Measurements from ENCODE around the gene BMP6.

Gene BMP6

GRCh38 chr6:7723041-7723447, 2.9 kb upstream of the BMP6 start:
- H3K4me1 ChIP-seq (ENCODE audit: control insufficient read depth, insufficient read depth, low read length), result no peaks in the 10 kb centered on the region
- H3K27me3 ChIP-seq (ENCODE audit: control insufficient read depth, insufficient read depth, low read length), result peaks cover 53% of the 10 kb centered on the region

GRCh38 chr6:7723554-7723953, 2.3 kb upstream of the BMP6 start:
- no peaks in the 10 kb centered on the region for H3K4me1 ChIP-seq (ENCODE audit: control insufficient read depth, insufficient read depth, low read length)
- H3K9me3 ChIP-seq (ENCODE audit: control insufficient read depth, insufficient read depth, low read length), result no peaks in the 10 kb centered on the region
- H3K4me3 ChIP-seq (ENCODE audit: low read depth, low read length), result no peak overlapping the region
- H3K36me3 ChIP-seq (ENCODE audit: control insufficient read depth, insufficient read depth, low read length), result no peaks in the 10 kb centered on the region
- no peak overlapping the region for H3K9ac ChIP-seq (ENCODE audit: low read depth, low read length)
- H3K27me3 ChIP-seq (ENCODE audit: control insufficient read depth, insufficient read depth, low read length), result peaks cover 58% of the 10 kb centered on the region

More at GRCh38 chr6:7723041-7723447, 2.9 kb upstream of the BMP6 start:
- Histone ChIP-seq H3K9me3 (ENCODE audit: control insufficient read depth, insufficient read depth, low read length) (no peaks in the 10 kb centered on the region), H3K36me3 (ENCODE audit: control insufficient read depth, insufficient read depth, low read length) (no peaks in the 10 kb centered on the region), H3K4me3 (ENCODE audit: low read depth, low read length) (no peak overlapping the region), H3K9ac (ENCODE audit: low read depth, low read length) (no peak overlapping the region)

GRCh38 chr6:7725412-7725811, 487 bp upstream of the BMP6 start:
- H3K4me3 ChIP-seq (ENCODE audit: low read depth, low read length), result peak overlapping the region; percentile 70
- H3K9me3 ChIP-seq (ENCODE audit: control insufficient read depth, insufficient read depth, low read length), result no peaks in the 10 kb centered on the region
- no peaks in the 10 kb centered on the region for H3K36me3 ChIP-seq (ENCODE audit: control insufficient read depth, insufficient read depth, low read length)
- no peak overlapping the region for H3K9ac ChIP-seq (ENCODE audit: low read depth, low read length)
- H3K4me1 ChIP-seq (ENCODE audit: control insufficient read depth, insufficient read depth, low read length), result peaks cover 8% of the 10 kb centered on the region
- peaks cover 76% of the 10 kb centered on the region for H3K27me3 ChIP-seq (ENCODE audit: control insufficient read depth, insufficient read depth, low read length)

- Histone ChIP-seq H3K36me3 (ENCODE audit: control insufficient read depth, insufficient read depth, low read length) (no peaks in the 10 kb centered on the region), H3K4me1 (ENCODE audit: control insufficient read depth, insufficient read depth, low read length) (peaks cover 8% of the 10 kb centered on the region), H3K9ac (ENCODE audit: low read depth, low read length) (no peak overlapping the region), H3K4me3 (ENCODE audit: low read depth, low read length) (peak overlapping the region; percentile 70), H3K27me3 (ENCODE audit: control insufficient read depth, insufficient read depth, low read length) (peaks cover 81% of the 10 kb centered on the region), H3K9me3 (ENCODE audit: control insufficient read depth, insufficient read depth, low read length) (no peaks in the 10 kb centered on the region)
Observed at GRCh38 chr6:7726416-7727085, 652 bp downstream of the BMP6 start.

DNA sequence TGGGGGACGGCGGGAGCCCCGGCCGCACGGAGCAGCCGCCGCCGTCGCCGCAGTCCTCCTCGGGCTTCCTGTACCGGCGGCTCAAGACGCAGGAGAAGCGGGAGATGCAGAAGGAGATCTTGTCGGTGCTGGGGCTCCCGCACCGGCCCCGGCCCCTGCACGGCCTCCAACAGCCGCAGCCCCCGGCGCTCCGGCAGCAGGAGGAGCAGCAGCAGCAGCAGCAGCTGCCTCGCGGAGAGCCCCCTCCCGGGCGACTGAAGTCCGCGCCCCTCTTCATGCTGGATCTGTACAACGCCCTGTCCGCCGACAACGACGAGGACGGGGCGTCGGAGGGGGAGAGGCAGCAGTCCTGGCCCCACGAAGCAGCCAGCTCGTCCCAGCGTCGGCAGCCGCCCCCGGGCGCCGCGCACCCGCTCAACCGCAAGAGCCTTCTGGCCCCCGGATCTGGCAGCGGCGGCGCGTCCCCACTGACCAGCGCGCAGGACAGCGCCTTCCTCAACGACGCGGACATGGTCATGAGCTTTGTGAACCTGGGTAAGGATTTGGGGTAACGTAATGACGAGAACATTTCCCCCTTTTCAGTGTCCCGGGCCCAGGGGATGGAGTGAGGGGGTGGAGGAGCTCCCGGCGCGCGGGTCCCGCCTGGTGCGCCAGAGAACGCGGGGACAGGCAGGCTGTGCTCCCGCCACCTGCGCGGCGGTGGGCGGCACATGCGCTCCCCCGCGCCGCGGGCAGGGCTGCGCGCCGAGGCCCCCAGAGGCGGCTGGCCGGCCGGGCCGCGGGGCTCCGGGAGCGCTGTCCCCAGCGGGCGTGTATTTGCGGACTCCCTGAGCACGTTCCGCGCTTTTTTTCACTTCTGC, 1.4 kb downstream of the BMP6 start:
- no peaks in the 10 kb centered on the region for H3K36me3 ChIP-seq (ENCODE audit: control insufficient read depth, insufficient read depth, low read length)
- H3K4me3 ChIP-seq (ENCODE audit: low read depth, low read length), result peak overlapping the region; percentile 56
- no peaks in the 10 kb centered on the region for H3K9me3 ChIP-seq (ENCODE audit: control insufficient read depth, insufficient read depth, low read length)
- peaks cover 81% of the 10 kb centered on the region for H3K27me3 ChIP-seq (ENCODE audit: control insufficient read depth, insufficient read depth, low read length)
- H3K9ac ChIP-seq (ENCODE audit: low read depth, low read length), result no peak overlapping the region
- peaks cover 14% of the 10 kb centered on the region for H3K4me1 ChIP-seq (ENCODE audit: control insufficient read depth, insufficient read depth, low read length)

DNA sequence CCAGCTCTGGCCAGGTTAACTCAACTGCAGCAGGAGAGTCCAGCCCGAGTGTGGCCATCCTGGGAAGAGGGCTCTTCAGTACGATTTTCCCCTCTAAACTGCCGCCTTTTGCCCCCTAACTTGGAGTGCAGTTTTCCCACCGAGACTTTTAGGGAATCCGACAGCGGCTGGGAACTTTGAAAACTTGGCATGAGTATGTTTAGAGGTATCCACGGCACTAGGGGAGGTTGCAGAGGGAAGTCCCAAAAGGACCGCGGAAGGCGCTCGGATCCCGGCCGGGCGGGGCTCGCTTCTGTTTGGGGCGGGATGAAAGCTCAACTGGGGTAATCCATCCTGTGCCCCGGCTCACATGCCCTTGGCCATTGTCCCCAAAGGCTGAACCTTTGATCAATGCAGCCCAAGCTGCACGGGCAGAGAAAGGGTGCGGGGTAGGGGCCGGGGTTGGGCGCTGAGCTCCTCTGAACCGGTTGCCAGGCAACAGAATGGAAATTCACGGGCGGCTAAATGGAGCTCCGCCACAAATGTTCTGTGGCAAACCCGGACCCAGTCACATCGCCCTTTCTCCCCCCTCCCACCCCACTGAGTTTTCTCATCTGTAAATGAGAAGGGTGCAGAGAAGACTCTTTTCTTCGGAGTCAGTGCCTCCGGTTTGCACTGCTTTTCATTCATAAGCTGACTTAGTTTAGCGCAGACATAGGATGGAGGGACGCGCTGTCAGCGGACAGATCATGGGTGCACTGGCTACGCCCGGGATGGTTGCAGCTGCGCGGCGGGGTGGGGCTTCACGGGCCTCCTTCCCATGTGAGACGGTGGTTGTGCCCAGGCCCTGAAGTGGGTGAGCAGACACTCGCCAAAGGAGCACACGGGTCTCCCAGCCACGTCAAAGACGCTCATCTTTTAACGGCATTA, 2.3 kb downstream of the BMP6 start:
- Histone ChIP-seq H3K4me1 (ENCODE audit: control insufficient read depth, insufficient read depth, low read length) (peaks cover 15% of the 10 kb centered on the region), H3K27me3 (ENCODE audit: control insufficient read depth, insufficient read depth, low read length) (peaks cover 74% of the 10 kb centered on the region), H3K36me3 (ENCODE audit: control insufficient read depth, insufficient read depth, low read length) (no peaks in the 10 kb centered on the region), H3K4me3 (ENCODE audit: low read depth, low read length) (peak overlapping the region; percentile 56), H3K9ac (ENCODE audit: low read depth, low read length) (no peak overlapping the region), H3K9me3 (ENCODE audit: control insufficient read depth, insufficient read depth, low read length) (no peaks in the 10 kb centered on the region)

DNA sequence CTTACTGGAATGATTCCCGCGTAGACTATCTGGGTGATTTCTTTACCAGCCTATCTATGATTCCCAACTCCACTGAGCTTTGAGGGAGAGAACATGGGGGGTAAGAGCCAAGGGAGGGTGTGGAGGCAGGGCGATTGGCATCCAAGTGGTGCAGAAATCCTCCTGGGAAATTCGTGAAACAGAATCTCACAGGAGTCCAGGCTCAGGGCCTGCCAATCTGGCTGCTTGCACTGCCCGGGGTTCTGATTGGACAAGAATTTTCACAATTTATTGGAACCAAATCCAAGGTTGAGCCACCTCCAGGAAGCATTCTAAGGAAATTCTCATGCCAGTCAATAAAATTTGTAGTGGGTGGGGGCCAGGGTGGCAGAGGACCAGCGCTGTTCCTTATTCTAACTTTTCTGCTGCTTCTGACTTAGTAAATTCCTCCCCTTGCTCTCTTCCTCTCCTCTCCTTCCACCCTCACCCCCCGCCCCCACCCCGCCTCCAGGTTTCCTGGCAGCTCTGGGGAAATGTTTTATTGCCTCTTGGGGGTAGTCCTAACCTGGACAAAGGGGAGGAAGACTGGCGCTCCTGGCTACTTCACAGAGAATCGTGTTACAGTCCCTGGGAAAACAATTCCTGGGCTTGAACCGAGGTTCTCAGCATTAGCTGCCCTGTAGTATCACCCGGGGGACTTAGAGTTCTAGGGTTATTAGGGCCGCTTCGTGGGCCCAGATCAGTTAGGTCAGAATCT, 3.1 kb downstream of the BMP6 start:
- H3K36me3 ChIP-seq (ENCODE audit: control insufficient read depth, insufficient read depth, low read length), result no peaks in the 10 kb centered on the region
- peaks cover 15% of the 10 kb centered on the region for H3K4me1 ChIP-seq (ENCODE audit: control insufficient read depth, insufficient read depth, low read length)
- H3K4me3 ChIP-seq (ENCODE audit: low read depth, low read length), result peak overlapping the region; percentile 56
- peaks cover 66% of the 10 kb centered on the region for H3K27me3 ChIP-seq (ENCODE audit: control insufficient read depth, insufficient read depth, low read length)
- H3K9me3 ChIP-seq (ENCODE audit: control insufficient read depth, insufficient read depth, low read length), result no peaks in the 10 kb centered on the region
- H3K9ac ChIP-seq (ENCODE audit: low read depth, low read length), result no peak overlapping the region

GRCh38 chr6:7730001-7730783, 4.3 kb downstream of the BMP6 start:
- H3K9ac ChIP-seq (ENCODE audit: low read depth, low read length), result no peak overlapping the region
- H3K36me3 ChIP-seq (ENCODE audit: control insufficient read depth, insufficient read depth, low read length), result no peaks in the 10 kb centered on the region
- peaks cover 56% of the 10 kb centered on the region for H3K27me3 ChIP-seq (ENCODE audit: control insufficient read depth, insufficient read depth, low read length)
- H3K4me3 ChIP-seq (ENCODE audit: low read depth, low read length), result no peak overlapping the region
- peaks cover 15% of the 10 kb centered on the region for H3K4me1 ChIP-seq (ENCODE audit: control insufficient read depth, insufficient read depth, low read length)
- no peaks in the 10 kb centered on the region for H3K9me3 ChIP-seq (ENCODE audit: control insufficient read depth, insufficient read depth, low read length)

GRCh38 chr6:7730784-7731227, 4.9 kb downstream of the BMP6 start:
- H3K9ac ChIP-seq (ENCODE audit: low read depth, low read length), result no peak overlapping the region

DNA sequence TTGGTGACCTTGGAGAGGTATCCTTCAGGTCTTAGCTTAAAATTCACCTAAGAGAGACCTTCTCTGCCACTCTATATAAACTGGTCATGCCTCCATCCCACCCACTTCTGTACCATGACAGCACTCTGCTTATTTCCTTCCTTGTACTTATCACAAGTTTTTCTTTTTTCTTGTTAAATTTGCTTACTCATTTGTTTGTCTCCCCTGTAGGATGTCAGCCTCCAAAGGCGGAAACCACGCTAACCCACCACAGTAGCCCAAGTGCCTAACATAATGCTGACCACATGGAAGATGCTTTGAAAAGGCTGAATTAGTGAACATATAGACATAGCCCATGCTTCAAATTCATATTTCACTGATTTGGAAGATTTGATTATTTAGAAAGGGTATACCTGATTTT, 5.4 kb downstream of the BMP6 start:
- H3K9ac ChIP-seq (ENCODE audit: low read depth, low read length), result no peak overlapping the region
- H3K36me3 ChIP-seq (ENCODE audit: control insufficient read depth, insufficient read depth, low read length), result no peaks in the 10 kb centered on the region
- peaks cover 46% of the 10 kb centered on the region for H3K27me3 ChIP-seq (ENCODE audit: control insufficient read depth, insufficient read depth, low read length)
- peaks cover 15% of the 10 kb centered on the region for H3K4me1 ChIP-seq (ENCODE audit: control insufficient read depth, insufficient read depth, low read length)
- H3K4me3 ChIP-seq (ENCODE audit: low read depth, low read length), result no peak overlapping the region
- no peaks in the 10 kb centered on the region for H3K9me3 ChIP-seq (ENCODE audit: control insufficient read depth, insufficient read depth, low read length)

More at GRCh38 chr6:7730784-7731227, 4.9 kb downstream of the BMP6 start:
- no peaks in the 10 kb centered on the region for H3K36me3 ChIP-seq (ENCODE audit: control insufficient read depth, insufficient read depth, low read length)
- H3K27me3 ChIP-seq (ENCODE audit: control insufficient read depth, insufficient read depth, low read length), result peaks cover 50% of the 10 kb centered on the region
- H3K9me3 ChIP-seq (ENCODE audit: control insufficient read depth, insufficient read depth, low read length), result no peaks in the 10 kb centered on the region
- H3K4me3 ChIP-seq (ENCODE audit: low read depth, low read length), result no peak overlapping the region
- peaks cover 15% of the 10 kb centered on the region for H3K4me1 ChIP-seq (ENCODE audit: control insufficient read depth, insufficient read depth, low read length)

Measured in iPS-15b (cell line).